Measurements from ENCODE around the gene SPATA18. TPM values are rescaled to one million over a fixed set of nuclear protein-coding genes. Genes with fewer than 3 reads are reported as not detected.

SPATA18 gene
- total and polyA plus RNA-seq, 9 of the 15 experiments (the other 6 are each of a cell fraction or from before 2014, with no cell fraction given) = 0.09 TPM; not detected in 8

- in situ Hi-C loops (cut with MboI) = no loop called here
- BruUV-seq (replicated peaks) = no TSS peak
- intact Hi-C loops (cut with micrococcal nuclease) = no loop called here
- Histone ChIP-seq H3K4me2 (ENCODE audit: insufficient read depth, low read length) (no peak overlapping the region), H3K36me3 (ENCODE audit: control insufficient read depth, insufficient read depth, low read length) (no peaks in the 10 kb centered on the region), H3K27ac (ENCODE audit: extremely low read depth, low read depth, low read length) (no peak overlapping the region), H3K79me2 (ENCODE audit: control insufficient read depth, insufficient read depth, low read length) (no peaks in the 10 kb centered on the region), H3K4me1 (replicated peaks in 1 of 2; ENCODE audit: control insufficient read depth in 2 of 2, insufficient read depth in 2 of 2, low read length in 2 of 2) (no peaks in the 10 kb centered on the region), H3K9me3 (replicated peaks; ENCODE audit: control insufficient read depth, insufficient read depth, low read depth, low read length) (no peaks in the 10 kb centered on the region), H4K20me1 (replicated peaks; ENCODE audit: control insufficient read depth, insufficient read depth, low read length) (no peaks in the 10 kb centered on the region), H3K4me3 (no peak overlapping the region), H2AFZ (ENCODE audit: low read depth, low read length) (no peak overlapping the region), H3K27me3 (ENCODE audit: control insufficient read depth in 2 of 2, insufficient read depth in 2 of 2, low read length in 2 of 2) (no peaks in the 10 kb centered on the region), H3K9me1 (ENCODE audit: control insufficient read depth, insufficient read depth, low read length) (no peaks in the 10 kb centered on the region), H3K9ac (ENCODE audit: insufficient read depth in 1 of 2, low read depth in 2 of 2, low read length in 2 of 2) (no peak overlapping the region)
- 0% methylated on average over 2 of the region's 2 CpGs for WGBS (ENCODE audit: insufficient coverage, low coverage, missing lambda C conversion rate)
- CTCF ChIA-PET (ENCODE audit: low intra/inter-chr PET ratio) = no interaction called here
- FAIRE-seq (no peak), DNase-seq (ENCODE audit: extremely low read depth in 1 of 4, low spot score in 3 of 4) (no peak), ATAC-seq (no peak)
- POLR2A ChIA-PET = no interaction called here
- TF ChIP-seq, protein P1, sequence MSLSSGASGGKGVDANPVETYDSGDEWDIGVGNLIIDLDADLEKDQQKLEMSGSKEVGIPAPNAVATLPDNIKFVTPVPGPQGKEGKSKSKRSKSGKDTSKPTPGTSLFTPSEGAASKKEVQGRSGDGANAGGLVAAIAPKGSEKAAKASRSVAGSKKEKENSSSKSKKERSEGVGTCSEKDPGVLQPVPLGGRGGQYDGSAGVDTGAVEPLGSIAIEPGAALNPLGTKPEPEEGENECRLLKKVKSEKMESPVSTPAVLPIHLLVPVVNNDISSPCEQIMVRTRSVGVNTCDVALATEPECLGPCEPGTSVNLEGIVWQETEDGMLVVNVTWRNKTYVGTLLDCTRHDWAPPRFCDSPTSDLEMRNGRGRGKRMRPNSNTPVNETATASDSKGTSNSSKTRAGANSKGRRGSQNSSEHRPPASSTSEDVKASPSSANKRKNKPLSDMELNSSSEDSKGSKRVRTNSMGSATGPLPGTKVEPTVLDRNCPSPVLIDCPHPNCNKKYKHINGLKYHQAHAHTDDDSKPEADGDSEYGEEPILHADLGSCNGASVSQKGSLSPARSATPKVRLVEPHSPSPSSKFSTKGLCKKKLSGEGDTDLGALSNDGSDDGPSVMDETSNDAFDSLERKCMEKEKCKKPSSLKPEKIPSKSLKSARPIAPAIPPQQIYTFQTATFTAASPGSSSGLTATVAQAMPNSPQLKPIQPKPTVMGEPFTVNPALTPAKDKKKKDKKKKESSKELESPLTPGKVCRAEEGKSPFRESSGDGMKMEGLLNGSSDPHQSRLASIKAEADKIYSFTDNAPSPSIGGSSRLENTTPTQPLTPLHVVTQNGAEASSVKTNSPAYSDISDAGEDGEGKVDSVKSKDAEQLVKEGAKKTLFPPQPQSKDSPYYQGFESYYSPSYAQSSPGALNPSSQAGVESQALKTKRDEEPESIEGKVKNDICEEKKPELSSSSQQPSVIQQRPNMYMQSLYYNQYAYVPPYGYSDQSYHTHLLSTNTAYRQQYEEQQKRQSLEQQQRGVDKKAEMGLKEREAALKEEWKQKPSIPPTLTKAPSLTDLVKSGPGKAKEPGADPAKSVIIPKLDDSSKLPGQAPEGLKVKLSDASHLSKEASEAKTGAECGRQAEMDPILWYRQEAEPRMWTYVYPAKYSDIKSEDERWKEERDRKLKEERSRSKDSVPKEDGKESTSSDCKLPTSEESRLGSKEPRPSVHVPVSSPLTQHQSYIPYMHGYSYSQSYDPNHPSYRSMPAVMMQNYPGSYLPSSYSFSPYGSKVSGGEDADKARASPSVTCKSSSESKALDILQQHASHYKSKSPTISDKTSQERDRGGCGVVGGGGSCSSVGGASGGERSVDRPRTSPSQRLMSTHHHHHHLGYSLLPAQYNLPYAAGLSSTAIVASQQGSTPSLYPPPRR (CRISPR knock-in tag; IDR thresholded peaks at IDR 0.05; ENCODE audit: borderline replicate concordance) = no peak
- TF ChIP-seq MEIS2 (IDR thresholded peaks at IDR 0.05; ENCODE audit: partially characterized antibody) (no peak), SUPT5H (IDR thresholded peaks at IDR 0.05) (no peak), GTF2A2 (tag; IDR thresholded peaks at IDR 0.05) (no peak)
These were observed 48.9 kb downstream of the SPATA18 start for GRCh38 chr4:52099860-52100461.

Data from K562 (cell line).